ENCODE results near the gene MAD1L1.

GRCh38 chr7:1777122-1777521 is 455.6 kb downstream of the MAD1L1 start:
- TF ChIP-seq CTCF (IDR thresholded peaks at IDR 0.05) = no peak
- TF ChIP-seq POLR2AphosphoS5 (IDR thresholded peaks at IDR 0.05) = no peak
- no peak for TF ChIP-seq EP300 (IDR thresholded peaks at IDR 0.05)
